HG03432 (cell line): ENCODE measurements around the gene CRAMP1.

ENCODE experiments used
- ATAC-seq: cut with Tn5 transposase; IDR thresholded peaks from one replicate; pipeline ENCODE4 v1.9.1; 2021; ENCODE audit warnings: mild to moderate bottlenecking, moderate library complexity; ENCODE audit not compliant: unreplicated experiment

CRAMP1 gene

DNA sequence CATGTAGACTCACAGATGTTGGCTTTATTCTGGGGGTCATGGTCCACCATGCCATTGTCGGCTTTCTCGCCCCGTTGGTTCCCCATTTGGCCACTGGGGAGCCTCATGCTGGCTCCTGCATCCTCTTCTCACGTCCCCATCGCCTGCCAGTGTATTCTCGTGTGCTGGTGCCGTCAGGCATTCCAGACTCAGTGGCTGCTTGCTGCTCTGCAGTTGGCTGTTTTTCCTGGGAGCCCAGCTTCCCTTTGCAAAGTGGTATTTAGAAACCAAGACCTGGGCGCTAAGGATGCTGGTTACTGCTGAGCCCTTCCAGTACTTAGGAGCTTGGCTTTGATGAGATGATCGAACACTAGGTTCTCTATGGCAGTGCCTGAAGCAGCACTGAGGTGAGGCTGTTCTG lies 19.1 kb downstream of the CRAMP1 start:
- ATAC-seq = no peak

DNA sequence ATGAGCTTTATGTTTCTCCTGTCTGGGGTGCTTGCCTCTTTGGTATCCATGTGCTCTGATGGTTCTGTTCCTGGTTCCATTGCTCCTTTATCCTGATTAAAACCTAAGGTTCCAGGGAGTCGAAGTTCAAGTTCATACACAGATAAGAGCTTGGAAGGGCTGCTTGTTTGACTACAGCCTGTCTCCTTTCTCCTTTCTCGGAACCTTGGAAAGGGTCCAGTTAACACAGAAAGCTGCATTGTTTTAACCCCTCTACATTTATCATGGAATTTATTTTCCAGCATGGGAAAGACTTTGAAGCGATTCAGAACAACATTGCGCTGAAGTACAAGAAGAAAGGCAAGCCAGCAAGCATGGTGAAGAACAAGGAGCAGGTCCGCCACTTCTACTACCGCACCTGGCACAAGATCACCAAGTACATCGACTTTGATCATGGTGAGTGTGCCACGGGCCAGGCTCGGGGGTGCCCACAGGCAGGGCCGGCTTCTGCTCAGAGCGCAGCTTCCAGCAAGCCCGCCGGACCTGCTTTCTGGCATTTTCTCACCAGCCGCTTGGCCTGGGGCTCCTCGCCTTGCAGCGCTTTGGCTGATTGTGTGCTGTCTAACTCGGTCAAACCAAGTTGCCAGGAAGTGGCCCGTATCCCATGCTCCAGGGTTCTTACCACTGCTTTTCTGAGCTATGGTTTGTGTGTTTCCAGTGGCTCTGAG lies 19.9 kb downstream of the CRAMP1 start:
- no peak for ATAC-seq

DNA sequence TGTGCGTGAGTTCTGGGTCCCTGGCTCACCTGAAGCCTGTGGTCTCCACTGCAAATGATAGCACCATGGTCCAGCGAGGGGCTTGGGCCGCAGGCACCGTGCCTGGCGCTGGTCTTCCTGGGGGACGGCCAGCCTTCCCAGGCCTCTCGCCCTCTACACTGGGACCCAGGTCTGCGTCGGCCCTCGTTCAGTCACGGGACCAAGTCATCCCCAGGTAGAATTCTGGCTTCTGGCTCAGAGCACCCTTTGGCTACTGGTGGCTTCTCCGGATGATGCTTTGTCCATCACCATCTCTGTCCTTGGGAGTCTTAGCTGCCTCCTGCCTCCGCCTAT lies 20.4 kb downstream of the CRAMP1 start:
- no peak for ATAC-seq

DNA sequence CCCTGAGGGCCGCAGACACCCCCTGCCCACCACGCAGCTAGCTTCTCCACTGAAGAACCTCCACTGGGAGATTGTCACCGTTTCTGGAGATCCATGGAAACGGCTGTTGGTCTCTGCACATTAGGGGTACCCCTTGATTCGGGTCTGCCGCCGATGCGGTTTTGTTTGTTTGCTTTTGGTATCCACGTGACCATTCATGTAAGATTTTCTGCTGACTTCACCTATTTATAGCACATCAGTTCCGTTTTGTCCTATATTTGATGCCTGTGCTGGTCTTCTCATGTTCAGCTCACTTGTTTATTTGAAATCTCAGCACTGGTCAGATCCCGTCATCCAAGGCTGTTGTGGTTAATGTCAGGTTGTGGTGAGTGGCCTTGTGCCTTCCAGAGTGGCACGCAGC lies 21.1 kb downstream of the CRAMP1 start:
- no peak for ATAC-seq

DNA sequence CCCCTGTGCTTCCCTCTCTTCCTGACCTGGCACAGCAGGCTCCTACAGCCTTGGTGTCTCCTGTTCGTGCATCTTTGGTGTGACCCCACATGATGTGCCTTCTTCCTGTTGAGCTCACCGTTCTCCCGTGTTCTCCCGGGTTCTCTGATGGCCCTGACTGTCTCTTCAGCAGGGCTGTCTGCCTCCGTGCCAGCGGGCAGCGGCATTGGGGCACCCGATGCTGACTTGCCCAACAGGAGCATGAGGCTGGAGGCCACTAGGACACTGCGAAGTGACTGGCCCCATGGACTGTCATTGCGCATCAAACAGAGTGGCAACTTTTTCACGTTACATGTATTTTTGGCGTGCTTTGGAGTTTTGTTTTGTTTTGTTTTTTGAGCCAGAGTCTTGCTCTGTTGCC lies 22.4 kb downstream of the CRAMP1 start:
- ATAC-seq = no peak

DNA sequence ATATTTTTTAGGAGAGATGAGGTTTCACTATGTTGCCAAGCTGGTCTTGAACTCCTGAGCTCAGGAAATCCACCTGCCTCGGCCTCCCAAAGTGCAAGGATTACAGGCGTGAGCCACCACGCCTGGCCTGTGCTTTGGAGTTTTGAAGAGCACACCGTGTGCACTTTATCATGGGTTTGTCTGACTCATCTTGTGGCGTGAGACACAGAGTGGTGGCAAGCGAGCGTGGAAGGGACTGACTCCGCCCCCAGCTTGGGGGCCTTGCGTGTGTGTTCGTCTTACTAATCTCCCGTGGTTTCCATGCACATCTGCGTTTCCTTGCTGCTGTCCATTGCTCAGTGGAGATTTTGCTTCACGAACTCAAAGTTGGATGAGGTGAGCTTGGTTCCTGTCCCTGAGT lies 22.9 kb downstream of the CRAMP1 start:
- no peak for ATAC-seq

DNA sequence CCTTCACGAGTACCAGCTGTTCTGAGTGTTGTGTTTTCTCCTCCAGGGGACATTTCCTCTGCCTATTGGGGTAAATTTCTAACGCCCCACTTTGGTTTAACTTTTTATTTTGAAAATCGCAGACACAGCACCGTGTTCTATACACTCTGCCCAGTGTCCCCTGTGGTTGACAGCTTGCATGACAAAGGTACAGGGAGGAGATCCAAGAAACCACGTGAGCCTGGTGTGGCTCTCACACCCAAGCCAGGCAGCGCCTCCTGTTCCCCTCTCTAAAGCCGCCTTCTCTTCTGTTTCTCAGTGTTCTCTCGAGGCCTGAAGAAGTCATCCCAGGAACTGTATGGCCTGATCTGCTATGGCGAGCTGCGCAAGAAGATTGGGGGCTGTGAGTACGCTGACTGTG lies 25.4 kb downstream of the CRAMP1 start:
- no peak for ATAC-seq

DNA sequence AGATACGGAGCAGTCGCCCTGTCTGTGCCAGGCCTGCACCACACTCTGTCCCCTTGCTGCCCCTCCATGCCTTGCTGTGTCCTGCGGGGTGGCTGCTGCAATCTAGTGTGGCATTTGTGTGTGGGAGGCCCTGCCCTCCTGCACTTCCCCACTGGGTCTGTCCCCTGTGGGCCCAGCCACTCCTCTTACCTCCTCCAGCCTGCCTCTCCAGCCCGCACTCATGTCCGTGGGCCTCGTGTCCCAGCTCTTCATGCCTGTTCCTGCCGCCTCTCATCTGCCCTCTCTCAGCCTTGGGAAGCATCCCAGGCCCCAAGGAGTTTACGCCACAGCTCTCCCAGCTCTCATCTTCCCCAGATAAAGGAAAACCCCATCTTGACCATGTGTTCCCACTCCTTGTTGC lies 26.6 kb downstream of the CRAMP1 start:
- ATAC-seq = no peak

DNA sequence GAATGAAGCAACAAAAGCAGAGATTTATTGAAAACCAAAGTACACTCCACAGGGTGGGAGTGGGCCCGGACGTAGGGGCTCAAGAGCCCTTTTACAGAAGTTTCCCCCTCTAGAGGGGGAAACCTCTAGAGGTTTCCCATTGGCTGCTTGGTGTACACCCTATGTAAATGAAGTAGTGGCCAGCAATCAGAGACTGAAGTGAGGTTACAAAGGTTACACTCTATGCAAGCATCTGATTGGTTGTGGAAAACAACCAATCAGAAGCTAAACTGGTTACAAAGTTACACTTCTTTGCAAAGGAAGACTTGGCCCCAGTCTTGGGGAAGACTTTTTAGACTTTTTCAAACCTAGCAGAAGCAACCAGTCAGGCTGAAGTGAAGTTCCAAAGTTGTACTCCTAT lies 27.1 kb downstream of the CRAMP1 start:
- ATAC-seq = no peak

DNA sequence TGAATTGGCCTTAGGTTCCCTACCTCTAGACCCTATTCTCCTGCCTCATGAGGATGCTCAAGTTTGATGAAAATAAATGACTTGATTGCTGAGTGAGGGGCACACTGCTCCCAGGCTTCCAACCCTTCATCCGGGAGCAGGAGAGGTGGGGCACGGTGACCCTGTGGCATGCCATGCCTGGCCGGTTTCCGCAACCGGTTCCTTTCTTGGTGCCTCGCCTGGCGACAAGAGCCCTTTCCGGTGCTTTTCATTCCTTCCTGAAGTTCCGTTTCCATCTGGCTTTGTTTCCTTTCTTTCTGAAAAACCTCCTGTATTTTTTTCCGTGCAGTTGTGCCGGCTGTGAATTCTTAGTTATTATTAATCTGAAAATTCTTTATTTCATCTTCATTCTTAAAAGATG lies 27.7 kb downstream of the CRAMP1 start:
- no peak for ATAC-seq

DNA sequence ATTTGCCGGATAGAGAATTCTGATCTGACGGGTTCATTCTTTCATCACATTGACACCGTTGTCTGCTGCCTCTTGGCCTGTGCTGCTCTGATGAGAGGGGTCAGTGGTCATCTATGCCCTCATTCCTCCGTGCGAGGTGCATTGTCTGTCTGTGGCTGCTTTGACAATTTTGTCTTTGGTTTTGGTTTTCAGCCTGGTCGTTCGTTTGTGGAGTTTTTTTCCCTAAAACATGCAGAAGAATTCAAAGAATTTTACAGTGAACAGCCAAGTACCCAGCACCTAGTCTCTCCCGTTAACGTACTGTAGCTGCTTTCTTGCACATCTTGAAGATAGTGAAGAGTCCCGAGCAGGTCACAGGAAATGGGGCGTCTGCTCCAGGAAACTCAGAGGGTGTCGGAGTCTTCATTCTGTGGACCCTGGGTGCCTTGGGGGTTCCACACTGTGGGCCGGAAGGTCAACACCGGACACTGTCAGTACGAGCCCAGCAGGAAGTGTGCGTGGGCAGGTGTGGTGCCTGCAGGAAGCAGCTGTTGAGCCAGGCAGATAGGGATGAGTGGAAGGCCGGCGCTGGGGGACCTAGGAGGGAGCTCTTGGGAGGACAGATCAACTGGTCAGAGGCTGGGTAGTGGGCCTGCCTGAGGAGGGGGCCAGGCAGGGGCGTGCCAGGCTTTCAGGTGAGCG lies 28.2 kb downstream of the CRAMP1 start:
- no peak for ATAC-seq

DNA sequence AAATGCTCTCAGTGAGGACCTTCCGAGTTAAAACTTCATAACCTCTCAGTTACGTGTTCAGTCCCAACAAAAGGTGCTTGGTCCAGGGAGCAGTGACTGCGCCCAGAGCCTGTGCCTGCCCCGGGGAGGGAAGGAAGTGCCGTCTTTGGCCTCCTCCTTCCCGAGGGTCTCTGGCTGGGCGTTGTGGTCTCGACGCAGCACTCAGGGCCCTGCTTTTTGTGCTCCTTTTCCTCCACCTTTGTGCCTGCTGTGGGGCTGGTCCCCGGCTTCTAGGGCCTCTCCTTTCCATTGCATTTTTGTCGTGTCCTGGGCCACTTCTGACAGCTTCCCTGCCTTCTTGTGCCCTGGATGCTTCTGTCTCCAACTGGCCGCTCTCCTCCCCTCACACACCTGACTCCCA lies 29.1 kb downstream of the CRAMP1 start:
- ATAC-seq = no peak

DNA sequence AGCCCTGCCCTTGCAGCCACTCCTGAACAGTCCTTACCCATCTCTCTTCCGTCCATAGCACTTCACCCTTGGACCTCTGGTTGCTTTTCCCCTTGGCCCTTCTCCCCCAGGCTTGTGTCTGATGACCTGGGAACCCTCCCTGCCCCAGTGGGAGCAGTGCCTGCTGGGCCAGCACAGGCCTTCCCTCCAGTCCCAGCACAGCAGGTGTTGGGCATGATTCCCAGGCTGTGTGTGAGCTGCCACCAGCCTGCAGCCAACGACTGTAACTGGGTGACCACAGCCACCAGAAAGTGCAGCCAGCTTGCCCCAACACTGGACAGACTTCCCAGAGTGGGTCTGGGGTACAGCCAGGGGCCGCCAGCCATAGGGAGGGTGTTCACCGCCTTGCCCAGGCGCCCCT lies 30.0 kb downstream of the CRAMP1 start:
- ATAC-seq = no peak

DNA sequence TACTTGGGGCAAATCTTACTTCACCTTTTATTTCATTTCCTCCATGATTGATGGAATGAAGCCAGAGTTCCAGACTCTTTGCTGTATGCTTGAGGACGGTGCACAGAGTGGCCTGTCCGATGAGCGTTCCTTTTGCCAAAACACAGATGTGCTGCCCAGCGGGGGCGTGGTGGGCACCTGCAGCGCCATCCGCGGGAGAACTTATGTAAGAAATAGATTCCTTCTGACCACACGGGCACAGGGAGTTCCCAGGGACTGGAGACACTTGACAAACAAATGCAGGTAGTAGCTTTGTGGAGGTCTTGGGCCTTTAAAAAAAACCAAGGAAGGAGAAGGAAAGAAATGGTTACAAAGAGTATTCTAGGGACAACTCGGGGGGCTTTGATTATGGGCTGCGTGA lies 30.6 kb downstream of the CRAMP1 start:
- ATAC-seq = no peak

DNA sequence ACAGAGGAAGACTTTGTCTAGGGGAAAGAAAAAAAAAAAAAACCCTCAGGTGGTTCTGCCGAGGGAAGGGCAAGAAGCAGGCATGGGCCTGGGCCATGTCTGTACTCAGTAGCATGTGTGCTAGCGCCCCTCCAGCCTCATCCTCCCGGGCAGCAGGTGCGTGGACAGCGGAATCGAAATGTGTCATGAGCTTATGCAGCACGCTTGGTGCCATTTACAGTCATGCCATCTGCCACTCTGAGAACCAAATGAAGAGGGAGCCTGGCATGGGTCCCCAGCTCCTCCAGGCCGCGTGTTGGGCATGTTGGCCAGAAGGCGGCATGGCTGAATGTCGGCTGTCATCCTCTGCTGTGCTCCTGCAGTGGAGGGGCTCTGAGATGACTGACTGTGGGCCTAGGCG lies 31.4 kb downstream of the CRAMP1 start:
- ATAC-seq = no peak

DNA sequence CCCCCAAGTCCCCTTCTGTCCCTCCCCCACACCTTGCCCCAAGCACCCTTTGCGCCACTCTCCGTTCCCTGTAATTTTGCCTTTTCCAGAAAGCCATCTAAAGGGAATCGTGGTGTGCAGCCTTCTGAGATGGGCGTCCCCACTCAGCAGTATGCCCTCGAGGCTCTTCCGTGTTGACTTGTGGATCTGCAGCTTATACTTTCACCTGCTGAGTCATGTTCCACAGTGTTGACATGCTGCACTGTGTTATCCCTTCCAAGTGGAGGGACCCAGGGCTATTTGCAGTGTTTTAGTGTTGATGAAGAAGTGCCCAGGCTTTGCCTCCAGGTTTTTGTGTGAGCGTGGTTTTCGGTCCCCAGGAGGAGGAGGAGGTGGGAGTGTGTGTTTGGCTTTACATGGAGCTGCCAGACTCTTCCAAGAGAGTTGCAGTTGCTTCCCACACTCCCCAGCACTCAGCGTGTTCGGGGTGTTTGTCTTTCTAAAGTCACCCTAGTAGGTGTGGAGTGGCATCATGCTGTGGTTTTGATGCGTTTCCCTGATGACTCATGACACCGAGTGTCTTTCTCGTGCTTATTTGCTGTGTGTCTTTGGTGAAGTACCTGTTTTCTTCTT lies 33.9 kb downstream of the CRAMP1 start:
- no peak for ATAC-seq

DNA sequence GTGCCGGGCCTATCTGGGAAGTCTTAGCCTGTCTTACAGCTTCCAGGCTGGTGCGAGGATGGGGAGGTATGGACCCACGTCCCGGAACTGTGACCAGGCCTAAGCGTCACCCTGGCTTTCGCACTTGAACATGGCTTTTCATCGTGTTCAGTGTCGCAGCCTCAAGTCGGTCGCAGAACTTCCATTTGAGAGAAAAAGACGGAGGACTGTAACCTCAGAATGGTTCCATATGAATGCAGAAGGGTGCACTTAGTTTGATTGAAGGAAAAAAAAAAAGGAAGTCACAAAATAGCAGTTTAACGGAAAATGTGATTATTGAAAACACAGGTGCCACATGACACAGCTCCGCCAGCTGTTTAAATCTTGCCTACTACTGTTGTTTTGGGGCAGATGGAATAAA lies 35.7 kb downstream of the CRAMP1 start:
- no peak for ATAC-seq

DNA sequence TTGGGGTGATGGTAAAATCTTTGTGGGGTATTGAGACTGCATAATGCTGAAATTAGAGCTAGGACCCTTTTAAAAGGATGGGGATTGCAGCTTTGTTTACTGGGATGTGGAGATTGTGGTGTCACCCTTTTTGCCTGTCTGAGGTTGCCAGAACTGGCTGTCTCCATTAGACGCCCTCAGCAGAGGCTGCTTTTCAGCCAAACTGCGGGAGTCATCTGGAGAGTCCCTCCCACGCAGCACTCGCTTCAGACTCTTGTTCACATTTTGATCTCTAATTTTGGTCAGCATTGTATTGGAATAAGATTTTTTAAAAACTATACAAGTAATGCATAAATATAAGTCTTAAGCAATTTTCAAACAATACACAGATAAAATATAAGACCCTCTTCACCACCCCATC lies 38.0 kb downstream of the CRAMP1 start:
- no peak for ATAC-seq

DNA sequence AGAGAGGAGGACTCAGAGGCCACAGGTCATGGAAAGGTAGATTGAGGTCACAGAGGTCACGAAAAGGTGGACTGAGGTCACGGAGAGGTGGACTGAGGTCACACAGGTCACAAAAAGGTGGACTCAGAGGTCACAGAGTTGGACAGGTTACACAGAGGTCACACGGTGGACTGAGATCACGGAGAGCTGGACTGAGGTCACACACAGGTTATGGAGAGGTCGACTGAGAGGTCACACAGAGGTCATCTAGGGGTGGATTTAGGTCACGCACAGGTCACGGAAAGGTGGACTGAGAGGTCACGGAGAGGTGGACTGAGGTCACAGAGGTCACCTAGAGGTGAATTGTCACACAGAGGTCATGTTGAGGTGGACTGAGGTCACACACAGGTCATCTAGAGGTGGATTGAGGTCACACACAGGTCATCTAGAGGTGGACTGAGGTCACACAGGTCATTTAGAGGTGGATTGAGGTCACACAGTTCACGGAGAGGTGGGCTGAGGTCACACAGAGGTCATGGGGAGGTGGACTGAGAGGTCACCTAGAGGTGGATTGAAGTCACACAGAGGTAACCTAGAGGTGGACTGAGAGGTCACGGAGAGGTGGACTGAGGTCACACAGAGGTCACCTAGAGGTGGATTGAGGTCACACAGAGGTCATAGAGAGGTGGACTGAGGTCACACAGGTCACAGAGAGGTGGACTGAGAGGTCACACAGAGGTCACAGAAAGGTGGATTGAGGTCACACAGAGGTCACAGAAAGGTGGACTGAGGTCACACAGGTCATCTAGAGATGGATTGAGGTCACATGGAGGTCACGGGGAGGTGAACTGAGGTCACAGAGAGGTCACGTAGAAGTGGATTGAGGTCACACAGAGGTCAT lies 39.2 kb downstream of the CRAMP1 start:
- ATAC-seq = no peak

DNA sequence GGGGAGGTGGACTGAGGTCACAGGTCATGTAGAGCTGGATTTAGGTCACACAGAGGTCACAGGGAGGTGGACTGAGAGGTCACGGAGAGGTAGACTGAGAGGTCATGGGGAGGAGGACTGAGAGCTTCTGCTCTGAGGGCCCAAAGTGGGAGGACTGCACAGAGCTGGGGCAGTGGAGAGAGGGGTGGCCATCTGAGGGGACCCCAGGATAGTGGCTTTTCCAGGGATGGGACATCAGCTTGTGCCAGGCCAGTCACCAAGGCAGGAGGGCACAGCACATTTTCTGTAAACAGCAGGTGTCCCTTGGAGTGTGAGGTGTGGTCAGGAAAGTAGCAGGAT lies 39.8 kb downstream of the CRAMP1 start:
- no peak for ATAC-seq

DNA sequence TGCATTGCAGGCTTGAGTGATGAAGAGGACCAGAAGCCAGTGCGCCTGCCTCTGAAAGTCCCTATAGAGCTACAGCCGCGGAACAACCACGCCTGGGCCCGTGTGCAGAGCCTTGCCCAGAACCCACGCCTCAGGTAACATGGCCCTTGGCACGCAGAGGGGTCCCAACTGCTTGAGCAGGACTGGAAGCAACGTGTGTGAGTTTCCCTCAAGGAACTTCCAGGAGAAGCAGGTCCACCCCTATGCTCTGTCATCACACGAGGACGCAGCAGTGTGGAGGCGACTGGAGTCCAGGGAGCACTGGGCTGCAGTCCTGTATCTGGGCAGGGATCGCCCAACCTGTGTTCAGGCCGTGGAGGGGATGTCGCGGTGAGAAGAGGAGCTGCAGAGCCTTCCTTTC lies 40.9 kb downstream of the CRAMP1 start:
- no peak for ATAC-seq
